Spleen (tissue), 11 donors: ENCODE data around the gene SHFL. TPM values are rescaled to one million over a fixed set of nuclear protein-coding genes. Genes with fewer than 3 reads are reported as not detected.

Experiments
- DNase-seq: peaks from one replicate; pipeline ENCODE4 v3.0.0-alpha.2; 2020
- H3K27ac ChIP-seq, 8 donors: fragments of 200-600 bp; sonication (generic) in 7 of 8; 1 replicate in 4 of 8; 2 replicates in 4 of 8; pipeline versions ENCODE4 v1.5.0 to v1.8.0; 2016 to 2021; ENCODE audit warnings: inconsistent platforms in 4 of 8, mild to moderate bottlenecking in 4 of 8, moderate library complexity in 1 of 8
- H3K27me3 ChIP-seq, 7 donors: fragments of 200-600 bp; sonication (generic) in 6 of 7; replicated peaks in 1 of 7; 1 replicate in 4 of 7; 2 replicates in 3 of 7; pipeline versions ENCODE4 v1.5.0 to v1.8.0; 2016 to 2021; ENCODE audit warnings: inconsistent platforms in 3 of 7, mild to moderate bottlenecking in 1 of 7
- H3K36me3 ChIP-seq, 6 donors: fragments of 200-600 bp; sonication (generic) in 5 of 6; 1 replicate in 4 of 6; 2 replicates in 2 of 6; pipeline versions ENCODE4 v1.5.0 to v1.8.0; 2016 to 2021; ENCODE audit warnings: inconsistent platforms in 2 of 6
- H3K4me1 ChIP-seq, 6 donors: fragments of 200-600 bp; sonication (generic) in 5 of 6; 1 replicate in 3 of 6; 2 replicates in 3 of 6; pipeline versions ENCODE4 v1.5.0 to v1.8.0; 2016 to 2021; ENCODE audit warnings: inconsistent platforms in 3 of 6
- H3K4me3 ChIP-seq, 8 donors: fragments of 200-600 bp; sonication (generic) in 7 of 8; 1 replicate in 4 of 8; 2 replicates in 4 of 8; pipeline versions ENCODE4 v1.5.0 to v1.8.0; 2016 to 2021; ENCODE audit warnings: inconsistent platforms in 4 of 8, mild to moderate bottlenecking in 4 of 8, moderate library complexity in 2 of 8
- H3K9me3 ChIP-seq, 8 donors: fragments of 200-600 bp; sonication (generic) in 7 of 8; 1 replicate in 4 of 8; 2 replicates in 4 of 8; pipeline versions ENCODE4 v1.5.0 to v1.8.0; 2016 to 2021; ENCODE audit warnings: inconsistent platforms in 4 of 8
- POLR2A ChIP-seq, 3 donors: fragments of 450-650 bp; IDR thresholded peaks; one replicate each; pipeline ENCODE4 v1.5.1; 2017; ENCODE audit warnings: antibody characterized with exemption in 3 of 3, mild to moderate bottlenecking in 1 of 3
- POLR2AphosphoS5 ChIP-seq, 3 donors: sonication (generic); formaldehyde crosslinking; IDR thresholded peaks; one replicate each; pipeline ENCODE4 v1.5.1; 2017; ENCODE audit warnings: antibody characterized with exemption in 3 of 3
- WGBS, 5 donors: extraction: QIAGEN DNeasy Blood & Tissue Kit in 3 of 5; methylation state at CpG; one replicate each; pipeline versions ENCODE4 v1.1.5 to v1.1.7; 2013 to 2018; 5-methylcytosine and 5-hydroxymethylcytosine counted together
- intact Hi-C: fragments of 100-400 bp; cut with DNase I; formaldehyde crosslinking; loops from one replicate; pipeline ENCODE4 v1.15.0; 2023; ENCODE audit warnings: low total_unique reads
- polyA plus RNA-seq, 3 donors: library from polyadenylated mRNA; stranded (reverse); fragments of 200-250 nt; gene quantifications; one replicate each; pipeline ENCODE4 v1.2.1, GENCODE V29; 2013
- total RNA-seq, 7 donors: library from RNA; depleted of rRNA in 3 of 7; stranded (reverse); fragments of >200 nt in 3 of 7; fragmentation: NEBNext Ultra II Directional in 4 of 7; extraction: Animal tissue kit (Norgen Biotek cat#: 25700) in 4 of 7; gene quantifications; one replicate each; pipeline versions ENCODE4 v1.1.0 to v1.2.1, GENCODE V29; 2016 to 2021
- TF ChIP-seq, protein P1 (sequence below), 11 experiments: fragments of 200-600 bp in 7 of 11; fragments of 450-650 bp in 4 of 11; sonication (generic) in 4 of 11; IDR thresholded peaks in 8 of 11; conservative IDR thresholded peaks in 3 of 11; 1 replicate in 7 of 11; 2 replicates in 4 of 11; pipeline versions ENCODE4 v1.4.0 to v1.8.0; 2016 to 2021; ENCODE audit warnings: antibody characterized with exemption in 11 of 11, inconsistent platforms in 4 of 11, mild to moderate bottlenecking in 1 of 11
- donor health status: healthy with polysubstance abuse.
- donor health status: DM: no; HTN: no; CAD: no; lungs with moderate emphysema.
- donor health status: DM: no; HTN: no; CAD: no.
- donor health status: Bipolar disorder and iron deficiency.
- donor health status: healthy.
- donor health status: DM: no; HTN: no; CAD: no.
- donor health status: DM: yes; HTN: yes; CAD: no.

SHFL gene
- total and polyA plus RNA-seq, 10 donors, result 33.0 to 65.6 (median 55.1) TPM

DNA sequence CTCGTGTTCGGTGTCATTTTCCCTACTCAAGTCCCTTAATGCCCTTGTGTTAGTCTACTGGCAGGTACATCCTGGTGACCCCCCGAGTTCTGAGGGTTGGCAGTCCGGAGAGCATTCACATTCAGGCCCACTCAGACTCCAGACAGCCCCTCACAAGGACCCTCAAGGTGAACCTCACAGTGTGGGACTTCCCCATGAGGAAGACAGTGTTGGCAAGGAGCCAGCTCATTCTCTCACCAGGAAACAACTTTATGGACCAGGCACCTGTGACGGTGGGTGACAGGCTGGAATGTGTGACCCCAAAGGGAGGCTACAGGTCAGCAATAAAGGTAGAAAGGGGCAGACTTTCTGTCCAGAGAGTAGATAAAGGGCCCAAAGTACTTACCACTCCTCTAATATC, 48.3 kb upstream of the SHFL start:
- DNase-seq, result no peak
- H3K9me3 ChIP-seq, result peaks cover 0 to 39% (median 21%) of the 10 kb centered on the region in 8 donors
- H3K27me3 ChIP-seq, result peaks cover 0 to 49% (median 0%) of the 10 kb centered on the region in 7 donors
- H3K4me1 ChIP-seq, result no peaks in the 10 kb centered on the region
- no peak overlapping the region for H3K4me3 ChIP-seq
- H3K27ac ChIP-seq, result no peak overlapping the region
- no peaks in the 10 kb centered on the region for H3K36me3 ChIP-seq
- TF ChIP-seq POLR2A (IDR thresholded peaks at IDR 0.05) (no peak), POLR2AphosphoS5 (IDR thresholded peaks at IDR 0.05) (no peak)
- TF ChIP-seq, protein P1, sequence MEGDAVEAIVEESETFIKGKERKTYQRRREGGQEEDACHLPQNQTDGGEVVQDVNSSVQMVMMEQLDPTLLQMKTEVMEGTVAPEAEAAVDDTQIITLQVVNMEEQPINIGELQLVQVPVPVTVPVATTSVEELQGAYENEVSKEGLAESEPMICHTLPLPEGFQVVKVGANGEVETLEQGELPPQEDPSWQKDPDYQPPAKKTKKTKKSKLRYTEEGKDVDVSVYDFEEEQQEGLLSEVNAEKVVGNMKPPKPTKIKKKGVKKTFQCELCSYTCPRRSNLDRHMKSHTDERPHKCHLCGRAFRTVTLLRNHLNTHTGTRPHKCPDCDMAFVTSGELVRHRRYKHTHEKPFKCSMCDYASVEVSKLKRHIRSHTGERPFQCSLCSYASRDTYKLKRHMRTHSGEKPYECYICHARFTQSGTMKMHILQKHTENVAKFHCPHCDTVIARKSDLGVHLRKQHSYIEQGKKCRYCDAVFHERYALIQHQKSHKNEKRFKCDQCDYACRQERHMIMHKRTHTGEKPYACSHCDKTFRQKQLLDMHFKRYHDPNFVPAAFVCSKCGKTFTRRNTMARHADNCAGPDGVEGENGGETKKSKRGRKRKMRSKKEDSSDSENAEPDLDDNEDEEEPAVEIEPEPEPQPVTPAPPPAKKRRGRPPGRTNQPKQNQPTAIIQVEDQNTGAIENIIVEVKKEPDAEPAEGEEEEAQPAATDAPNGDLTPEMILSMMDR (IDR thresholded peaks at IDR 0.05 in 8 of 11, conservative IDR thresholded peaks at IDR 0.05 in 3 of 11), result no peak
- intact Hi-C loops, result no loop called here
- WGBS, 5 donors, result 53 to 63% (median 54%) methylated on average over 4 to 5 of the region's 5 CpGs

DNA sequence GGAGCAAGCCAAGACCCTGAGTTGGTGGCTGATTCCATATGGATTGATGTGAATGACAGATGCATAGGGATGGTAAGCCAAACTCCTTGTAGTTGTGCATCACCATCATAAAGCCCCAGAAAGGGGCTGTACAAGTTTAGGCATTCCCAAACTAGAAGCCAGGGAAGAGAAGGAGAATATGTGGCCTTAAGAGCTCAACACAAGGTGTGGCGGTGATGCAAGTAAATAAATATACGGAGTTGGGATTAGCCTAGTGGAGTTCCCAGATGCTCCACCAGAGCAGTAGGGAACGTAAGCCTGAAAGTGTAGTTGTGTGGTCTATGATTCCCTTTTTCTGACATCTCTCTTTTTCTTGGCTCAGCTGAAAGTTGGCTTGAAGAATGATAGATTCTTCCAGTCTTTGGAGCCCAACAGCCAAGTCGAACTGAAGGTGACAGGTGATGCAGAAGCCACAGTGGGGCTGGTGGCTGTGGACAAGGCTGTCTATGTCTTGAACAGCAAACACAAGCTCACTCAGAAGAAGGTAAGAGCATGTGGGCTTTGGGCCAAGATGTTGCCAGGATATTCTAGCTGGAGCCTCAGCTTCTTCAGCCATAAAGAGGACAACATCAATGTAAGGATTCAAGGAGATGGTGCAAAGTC, 42.7 kb upstream of the SHFL start:
- Histone ChIP-seq H3K27ac (no peak overlapping the region), H3K4me3 (no peak overlapping the region), H3K9me3 (peaks cover 0 to 76% (median 52%) of the 10 kb centered on the region in 8 donors), H3K4me1 (no peaks in the 10 kb centered on the region), H3K27me3 (peaks cover 0 to 47% (median 5%) of the 10 kb centered on the region in 7 donors), H3K36me3 (no peaks in the 10 kb centered on the region)
- DNase-seq, result no peak
- intact Hi-C loops, result no loop called here
- TF ChIP-seq POLR2AphosphoS5 (IDR thresholded peaks at IDR 0.05), result no peak
- WGBS, 5 donors, result 69 to 84% (median 76%) methylated on average over 4 of the region's 4 CpGs

DNA sequence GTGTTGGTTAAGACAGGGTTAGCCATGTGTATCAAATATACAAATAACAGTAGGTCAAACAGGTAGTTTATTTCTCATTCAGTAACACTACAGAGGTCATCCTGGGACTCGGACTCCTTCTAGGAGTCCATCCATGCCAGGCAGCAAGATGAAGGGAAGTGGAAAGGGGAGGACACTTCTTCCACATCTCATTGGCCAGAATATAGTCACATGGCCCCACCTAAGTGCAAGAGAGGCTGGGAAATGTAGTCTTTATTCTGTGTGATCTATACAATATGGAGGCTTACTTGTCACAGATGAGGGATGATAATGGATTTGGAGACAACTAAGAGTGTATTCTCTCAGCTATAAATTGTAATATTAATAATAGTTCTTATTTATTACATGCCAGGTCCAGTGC, 41.7 kb upstream of the SHFL start:
- Histone ChIP-seq H3K27ac (no peak overlapping the region), H3K27me3 (peaks cover 0 to 38% (median 5%) of the 10 kb centered on the region in 7 donors), H3K4me3 (no peak overlapping the region), H3K36me3 (no peaks in the 10 kb centered on the region), H3K4me1 (no peaks in the 10 kb centered on the region), H3K9me3 (peaks cover 0 to 71% (median 52%) of the 10 kb centered on the region in 8 donors)
- TF ChIP-seq POLR2AphosphoS5 (IDR thresholded peaks at IDR 0.05) (no peak), POLR2A (IDR thresholded peaks at IDR 0.05) (no peak)
- TF ChIP-seq, protein P1 (IDR thresholded peaks at IDR 0.05 in 8 of 11, conservative IDR thresholded peaks at IDR 0.05 in 3 of 11), result no peak
- no peak for DNase-seq
- WGBS, 5 donors, result 79 to 90% (median 83%) methylated on average over 1 of the region's 1 CpG
- intact Hi-C loops, result no loop called here

DNA sequence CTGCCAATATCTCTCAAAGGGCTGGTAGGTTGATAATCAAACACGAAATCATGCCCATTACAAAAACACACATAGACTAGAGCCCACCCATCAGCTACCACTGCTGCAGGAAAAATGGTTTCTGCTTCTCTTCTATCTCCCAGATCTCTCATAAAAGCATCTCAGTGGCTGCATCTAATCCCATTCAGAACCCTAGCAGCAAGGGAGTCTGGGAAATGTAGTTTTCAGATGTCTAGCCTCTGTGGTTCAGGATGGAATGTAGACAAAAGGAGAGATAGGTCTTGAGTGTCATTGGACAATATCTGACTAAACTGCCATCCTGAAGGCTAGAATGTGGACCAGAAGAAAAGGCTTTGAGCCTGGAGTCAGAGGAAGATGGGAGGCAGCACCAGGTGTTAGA, 40.7 kb upstream of the SHFL start:
- 38 to 74% (median 47%) methylated on average over 1 of the region's 1 CpG for WGBS, 5 donors
- Histone ChIP-seq H3K9me3 (peaks cover 0 to 70% (median 52%) of the 10 kb centered on the region in 8 donors), H3K27me3 (peaks cover 0 to 29% (median 5%) of the 10 kb centered on the region in 7 donors), H3K4me1 (no peaks in the 10 kb centered on the region), H3K27ac (no peak overlapping the region), H3K4me3 (no peak overlapping the region), H3K36me3 (no peaks in the 10 kb centered on the region)
- intact Hi-C loops, result no loop called here
- no peak for TF ChIP-seq POLR2AphosphoS5 (IDR thresholded peaks at IDR 0.05)
- no peak for TF ChIP-seq POLR2A (IDR thresholded peaks at IDR 0.05)
- TF ChIP-seq, protein P1 (IDR thresholded peaks at IDR 0.05 in 8 of 11, conservative IDR thresholded peaks at IDR 0.05 in 3 of 11), result no peak
- DNase-seq, result no peak
